Activated naive CD8-positive, alpha-beta T cell (primary cell): ENCODE data around the gene NFX1.
A peak's percentile ranks its signal among the peaks of the same experiment; 100 is the strongest.

Source experiments
- H3K27ac Mint-ChIP-seq: one replicate; pipeline ENCODE4 v1.8.0; 2021; ENCODE audit warnings: mixed read lengths
- H3K27me3 Mint-ChIP-seq: one replicate; pipeline ENCODE4 v1.8.0; 2021; ENCODE audit warnings: mixed read lengths
- H3K36me3 Mint-ChIP-seq: one replicate; pipeline ENCODE4 v1.8.0; 2021; ENCODE audit warnings: mixed read lengths
- H3K4me1 Mint-ChIP-seq: one replicate; pipeline ENCODE4 v1.8.0; 2021; ENCODE audit warnings: low read depth, mixed read lengths
- H3K4me3 Mint-ChIP-seq: one replicate; pipeline ENCODE4 v1.8.0; 2021; ENCODE audit warnings: mild to moderate bottlenecking, mixed read lengths
- H3K9me3 Mint-ChIP-seq: one replicate; pipeline ENCODE4 v1.8.0; 2021; ENCODE audit warnings: low read depth, mixed read lengths

NFX1 gene

GRCh38 chr9:33288828-33289483 is 1.4 kb upstream of the NFX1 start:
- peaks cover 47% of the 10 kb centered on the region for H3K4me1 Mint-ChIP-seq
- no peaks in the 10 kb centered on the region for H3K27me3 Mint-ChIP-seq
- H3K36me3 Mint-ChIP-seq: peaks cover 10% of the 10 kb centered on the region
- H3K27ac Mint-ChIP-seq: peak overlapping the region; percentile 100
- H3K4me3 Mint-ChIP-seq: no peak overlapping the region
- H3K9me3 Mint-ChIP-seq: no peaks in the 10 kb centered on the region

- Mint-ChIP-seq H3K36me3 (peaks cover 10% of the 10 kb centered on the region), H3K4me1 (peaks cover 52% of the 10 kb centered on the region), H3K9me3 (no peaks in the 10 kb centered on the region), H3K27ac (peak overlapping the region; percentile 100), H3K27me3 (no peaks in the 10 kb centered on the region), H3K4me3 (peak overlapping the region; percentile 95)
Observed at GRCh38 chr9:33289496-33289895, 820 bp upstream of the NFX1 start.

GRCh38 chr9:33289936-33290246 is 425 bp upstream of the NFX1 start:
- H3K36me3 Mint-ChIP-seq: peaks cover 13% of the 10 kb centered on the region
- no peaks in the 10 kb centered on the region for H3K27me3 Mint-ChIP-seq
- H3K4me1 Mint-ChIP-seq: peaks cover 56% of the 10 kb centered on the region
- H3K4me3 Mint-ChIP-seq: peak overlapping the region; percentile 95
- peak overlapping the region; percentile 100 for H3K27ac Mint-ChIP-seq
- no peaks in the 10 kb centered on the region for H3K9me3 Mint-ChIP-seq

- Mint-ChIP-seq H3K36me3 (peaks cover 17% of the 10 kb centered on the region), H3K4me1 (peaks cover 64% of the 10 kb centered on the region), H3K27ac (peak overlapping the region; percentile 100), H3K9me3 (no peaks in the 10 kb centered on the region), H3K4me3 (peak overlapping the region; percentile 95), H3K27me3 (no peaks in the 10 kb centered on the region)
Observed at GRCh38 chr9:33291031-33291397, 698 bp downstream of the NFX1 start.

GRCh38 chr9:33291901-33292300 is 1.6 kb downstream of the NFX1 start:
- no peaks in the 10 kb centered on the region for H3K9me3 Mint-ChIP-seq
- peaks cover 69% of the 10 kb centered on the region for H3K4me1 Mint-ChIP-seq
- peaks cover 22% of the 10 kb centered on the region for H3K36me3 Mint-ChIP-seq

GRCh38 chr9:33293782-33294181 is 3.5 kb downstream of the NFX1 start:
- H3K4me1 Mint-ChIP-seq: peaks cover 78% of the 10 kb centered on the region
- peaks cover 35% of the 10 kb centered on the region for H3K36me3 Mint-ChIP-seq
- H3K9me3 Mint-ChIP-seq: no peaks in the 10 kb centered on the region
- H3K4me3 Mint-ChIP-seq: peak overlapping the region; percentile 95
- H3K27me3 Mint-ChIP-seq: no peaks in the 10 kb centered on the region
- peak overlapping the region; percentile 100 for H3K27ac Mint-ChIP-seq

More at GRCh38 chr9:33291901-33292300, 1.6 kb downstream of the NFX1 start:
- Mint-ChIP-seq H3K27ac (peak overlapping the region; percentile 100), H3K27me3 (no peaks in the 10 kb centered on the region), H3K4me3 (peak overlapping the region; percentile 95)

GRCh38 chr9:33294670-33295432 is 4.5 kb downstream of the NFX1 start:
- H3K4me3 Mint-ChIP-seq: peak overlapping the region; percentile 42

GRCh38 chr9:33295571-33295970 is 5.3 kb downstream of the NFX1 start:
- H3K9me3 Mint-ChIP-seq: no peaks in the 10 kb centered on the region
- H3K27me3 Mint-ChIP-seq: no peaks in the 10 kb centered on the region
- peak overlapping the region; percentile 40 for H3K4me3 Mint-ChIP-seq
- H3K36me3 Mint-ChIP-seq: peaks cover 37% of the 10 kb centered on the region
- H3K27ac Mint-ChIP-seq: peak overlapping the region; percentile 46
- H3K4me1 Mint-ChIP-seq: peaks cover 89% of the 10 kb centered on the region

More at GRCh38 chr9:33294670-33295432, 4.5 kb downstream of the NFX1 start:
- Mint-ChIP-seq H3K9me3 (no peaks in the 10 kb centered on the region), H3K36me3 (peaks cover 37% of the 10 kb centered on the region), H3K27ac (peak overlapping the region; percentile 35), H3K27me3 (no peaks in the 10 kb centered on the region), H3K4me1 (peaks cover 89% of the 10 kb centered on the region)

GRCh38 chr9:33297432-33297831 is 7.1 kb downstream of the NFX1 start:
- H3K4me1 Mint-ChIP-seq: peaks cover 81% of the 10 kb centered on the region
- no peaks in the 10 kb centered on the region for H3K9me3 Mint-ChIP-seq
- H3K36me3 Mint-ChIP-seq: peaks cover 32% of the 10 kb centered on the region
- peak overlapping the region; percentile 87 for H3K27ac Mint-ChIP-seq
- peak overlapping the region; percentile 74 for H3K4me3 Mint-ChIP-seq
- H3K27me3 Mint-ChIP-seq: no peaks in the 10 kb centered on the region

GRCh38 chr9:33300546-33300945 is 10.2 kb downstream of the NFX1 start:
- Mint-ChIP-seq H3K27ac (no peak overlapping the region), H3K36me3 (peaks cover 24% of the 10 kb centered on the region), H3K4me3 (peak overlapping the region; percentile 46), H3K4me1 (peaks cover 54% of the 10 kb centered on the region), H3K9me3 (no peaks in the 10 kb centered on the region), H3K27me3 (no peaks in the 10 kb centered on the region)

GRCh38 chr9:33304362-33304761 is 14.0 kb downstream of the NFX1 start:
- no peak overlapping the region for H3K4me3 Mint-ChIP-seq

GRCh38 chr9:33306037-33306436 is 15.7 kb downstream of the NFX1 start:
- H3K27ac Mint-ChIP-seq: no peak overlapping the region
- no peaks in the 10 kb centered on the region for H3K27me3 Mint-ChIP-seq
- peaks cover 7% of the 10 kb centered on the region for H3K4me1 Mint-ChIP-seq
- no peak overlapping the region for H3K4me3 Mint-ChIP-seq
- peaks cover 4% of the 10 kb centered on the region for H3K36me3 Mint-ChIP-seq
- no peaks in the 10 kb centered on the region for H3K9me3 Mint-ChIP-seq

More at GRCh38 chr9:33304362-33304761, 14.0 kb downstream of the NFX1 start:
- Mint-ChIP-seq H3K27ac (no peak overlapping the region), H3K9me3 (no peaks in the 10 kb centered on the region), H3K36me3 (peaks cover 6% of the 10 kb centered on the region), H3K27me3 (no peaks in the 10 kb centered on the region), H3K4me1 (peaks cover 17% of the 10 kb centered on the region)

- no peaks in the 10 kb centered on the region for H3K9me3 Mint-ChIP-seq
- H3K36me3 Mint-ChIP-seq: peaks cover 4% of the 10 kb centered on the region
- H3K27ac Mint-ChIP-seq: no peak overlapping the region
- peaks cover 4% of the 10 kb centered on the region for H3K4me1 Mint-ChIP-seq
- no peak overlapping the region for H3K4me3 Mint-ChIP-seq
- no peaks in the 10 kb centered on the region for H3K27me3 Mint-ChIP-seq
Observed at GRCh38 chr9:33307067-33307466, 16.8 kb downstream of the NFX1 start.

- Mint-ChIP-seq H3K4me3 (no peak overlapping the region), H3K4me1 (peaks cover 2% of the 10 kb centered on the region), H3K9me3 (no peaks in the 10 kb centered on the region), H3K27me3 (no peaks in the 10 kb centered on the region), H3K27ac (no peak overlapping the region), H3K36me3 (peaks cover 5% of the 10 kb centered on the region)
Observed at GRCh38 chr9:33309903-33310302, 19.6 kb downstream of the NFX1 start.

GRCh38 chr9:33310748-33311147 is 20.4 kb downstream of the NFX1 start:
- H3K4me1 Mint-ChIP-seq: peaks cover 4% of the 10 kb centered on the region
- H3K27ac Mint-ChIP-seq: peak overlapping the region; percentile 81
- peaks cover 8% of the 10 kb centered on the region for H3K36me3 Mint-ChIP-seq
- H3K27me3 Mint-ChIP-seq: no peaks in the 10 kb centered on the region
- H3K9me3 Mint-ChIP-seq: no peaks in the 10 kb centered on the region
- no peak overlapping the region for H3K4me3 Mint-ChIP-seq
